Smooth muscle cell (in vitro differentiated cells): ENCODE results near the gene PPFIA1. TPM values are rescaled to one million over a fixed set of nuclear protein-coding genes. Genes with fewer than 3 reads are reported as not detected.

Experiments used
- DNase-seq: peaks from one replicate; lab custom pipeline; 2025; ENCODE audit not compliant: unreplicated experiment; lab: John Stamatoyannopoulos, UW
- H2AFZ ChIP-seq: fragments of 200-600 bp; sonication (generic); 2 replicates; pipeline ENCODE4 v1.6.0; 2016; ENCODE audit warnings: antibody characterized with exemption, low read depth, mild to moderate bottlenecking
- H3F3A ChIP-seq: fragments of 200-600 bp; sonication (generic); 2 replicates; pipeline ENCODE4 v1.6.0; 2017; ENCODE audit warnings: antibody characterized with exemption, low read depth
- H3K27ac ChIP-seq: fragments of 200-600 bp; sonication (generic); 2 replicates; pipeline ENCODE4 v1.5.1; 2016; ENCODE audit warnings: low read depth, mild to moderate bottlenecking
- H3K27me3 ChIP-seq: fragments of 200-600 bp; sonication (generic); 2 replicates; pipeline ENCODE4 v1.6.1; 2016; ENCODE audit warnings: low read depth, mild to moderate bottlenecking
- H3K36me3 ChIP-seq: fragments of 200-600 bp; sonication (generic); 2 replicates; pipeline ENCODE4 v1.5.1; 2016; ENCODE audit warnings: low read depth
- H3K4me1 ChIP-seq: fragments of 200-600 bp; sonication (generic); 2 replicates; pipeline ENCODE4 v1.5.1; 2016; ENCODE audit warnings: low read depth
- H3K4me2 ChIP-seq: fragments of 200-600 bp; sonication (generic); 2 replicates; pipeline ENCODE4 v1.6.0; 2016; ENCODE audit warnings: mild to moderate bottlenecking
- H3K4me3 ChIP-seq: fragments of 200-600 bp; sonication (generic); 2 replicates; pipeline ENCODE4 v1.5.1; 2016; ENCODE audit warnings: mild to moderate bottlenecking
- H3K79me2 ChIP-seq: fragments of 200-600 bp; sonication (generic); 2 replicates; pipeline ENCODE4 v1.6.0; 2016; ENCODE audit warnings: low read depth, mild to moderate bottlenecking
- H3K9ac ChIP-seq: fragments of 200-600 bp; sonication (generic); 2 replicates; pipeline ENCODE4 v1.6.0; 2016; ENCODE audit warnings: low read depth
- H3K9me3 ChIP-seq: fragments of 200-600 bp; sonication (generic); replicated peaks from 2 replicates; pipeline ENCODE4 v1.5.1; 2016; ENCODE audit warnings: low read depth
- H4K20me1 ChIP-seq: fragments of 200-600 bp; sonication (generic); 2 replicates; pipeline ENCODE4 v1.6.0; 2016; ENCODE audit warnings: low read depth
- CTCF ChIP-seq: fragments of 200-600 bp; sonication (generic); IDR thresholded peaks from 2 replicates; pipeline ENCODE4 v1.5.1; 2017; ENCODE audit warnings: borderline replicate concordance, mild to moderate bottlenecking, antibody characterized with exemption; ENCODE audit not compliant: insufficient read depth, poor library complexity, severe bottlenecking
- WGBS: methylation state at CpG from one replicate; pipeline ENCODE4 v1.1.7; 2016; ENCODE audit warnings: low lambda C conversion rate; 5-methylcytosine and 5-hydroxymethylcytosine counted together
- polyA plus RNA-seq: library from polyadenylated mRNA; unstranded; fragments of >200 nt; fragmentation: Nextera tagmentation; extraction: Ambion mirVana; gene quantifications from 2 replicates; pipeline ENCODE4 v1.2.1, GENCODE V29; 2016
- total RNA-seq: library from RNA; depleted of rRNA; stranded (reverse); fragments of >200 nt; gene quantifications from 2 replicates; pipeline ENCODE4 v1.2.3, GENCODE V29; 2014

PPFIA1 gene
- total and polyA plus RNA-seq, 2 experiments from 2014 or later, result 23.8 to 48.2 TPM

- no peaks in the 10 kb centered on the region for H4K20me1 ChIP-seq
- no peak overlapping the region for H3K27ac ChIP-seq
- no peaks in the 10 kb centered on the region for H3K79me2 ChIP-seq
- no peaks in the 10 kb centered on the region for H3K27me3 ChIP-seq
- H3F3A ChIP-seq, result no peaks in the 10 kb centered on the region
- H3K4me1 ChIP-seq, result no peaks in the 10 kb centered on the region
- no peak overlapping the region for H3K4me2 ChIP-seq
- H3K36me3 ChIP-seq, result no peaks in the 10 kb centered on the region
- no peak overlapping the region for H2AFZ ChIP-seq
- no peak overlapping the region for H3K4me3 ChIP-seq
- 87% methylated on average over 16 of the region's 16 CpGs for WGBS
- no peak for DNase-seq
- H3K9me3 ChIP-seq, result no peaks in the 10 kb centered on the region
- no peak for TF ChIP-seq CTCF
- H3K9ac ChIP-seq, result no peak overlapping the region
These were observed 30.2 kb upstream of the PPFIA1 start for GRCh38 chr11:70240337-70240736.

- H3K9ac ChIP-seq, result no peak overlapping the region
- H4K20me1 ChIP-seq, result no peaks in the 10 kb centered on the region
- H3K27me3 ChIP-seq, result no peaks in the 10 kb centered on the region
- H3F3A ChIP-seq, result no peaks in the 10 kb centered on the region
- no peak overlapping the region for H3K27ac ChIP-seq
- no peak for TF ChIP-seq CTCF
- H2AFZ ChIP-seq, result no peak overlapping the region
- 87% methylated on average over 3 of the region's 3 CpGs for WGBS
- no peak overlapping the region for H3K4me3 ChIP-seq
- no peaks in the 10 kb centered on the region for H3K4me1 ChIP-seq
- no peaks in the 10 kb centered on the region for H3K36me3 ChIP-seq
- no peaks in the 10 kb centered on the region for H3K79me2 ChIP-seq
- H3K4me2 ChIP-seq, result no peak overlapping the region
- no peak for DNase-seq
- H3K9me3 ChIP-seq, result no peaks in the 10 kb centered on the region
These were observed 28.8 kb upstream of the PPFIA1 start for GRCh38 chr11:70241709-70242108.

- Histone ChIP-seq H3K27ac (no peak overlapping the region), H3K4me2 (no peak overlapping the region)
These were observed 27.6 kb upstream of the PPFIA1 start for GRCh38 chr11:70242885-70243284.

More at GRCh38 chr11:70242885-70243284, 27.6 kb upstream of the PPFIA1 start:
- Histone ChIP-seq H3K9ac (no peak overlapping the region), H3K36me3 (no peaks in the 10 kb centered on the region), H3K27me3 (no peaks in the 10 kb centered on the region), H3K79me2 (no peaks in the 10 kb centered on the region), H3K4me3 (no peak overlapping the region), H4K20me1 (no peaks in the 10 kb centered on the region), H3K4me1 (no peaks in the 10 kb centered on the region), H2AFZ (no peak overlapping the region), H3F3A (no peaks in the 10 kb centered on the region), H3K9me3 (no peaks in the 10 kb centered on the region)
- TF ChIP-seq CTCF, result no peak
- DNase-seq, result no peak
- 85% methylated on average over 4 of the region's 4 CpGs for WGBS
